Ovary (tissue), 3 donors: ENCODE results near the gene CCDC50.

ENCODE experiments used
- CTCF ChIP-seq, 3 donors: fragments of 450-650 bp in 2 of 3; fragments of 200-600 bp in 1 of 3; IDR thresholded peaks; one replicate each; pipeline versions ENCODE4 v1.5.1 to v1.8.0; 2016 to 2022; ENCODE audit warnings: antibody characterized with exemption in 3 of 3, mild to moderate bottlenecking in 1 of 3
- EP300 ChIP-seq: sonication (generic); formaldehyde crosslinking; IDR thresholded peaks from one replicate; pipeline ENCODE4 v1.6.1; 2017; ENCODE audit warnings: antibody characterized with exemption
- POLR2A ChIP-seq: fragments of 450-650 bp; IDR thresholded peaks from one replicate; pipeline ENCODE4 v1.6.1; 2017; ENCODE audit warnings: antibody characterized with exemption, mild to moderate bottlenecking, moderate library complexity
- donor health status: DM: no; HTN: no; CAD: no.

GRCh38 chr3:191362037-191362436, 32.8 kb downstream of the CCDC50 start:
- TF ChIP-seq CTCF (IDR thresholded peaks at IDR 0.05) = no peak
- TF ChIP-seq POLR2A = no peak
- TF ChIP-seq EP300 = no peak
